ENCODE measurements around the gene SMYD3. TPM values are rescaled to one million over a fixed set of nuclear protein-coding genes. Genes with fewer than 3 reads are reported as not detected.
"Not testable (repeated sequence)": the region's sequence is repeated elsewhere in the genome, so short reads cannot be mapped to it uniquely, and the experiment has no call there.

Gene SMYD3
- total and polyA plus RNA-seq, 9 donors, result 8.0 to 13.9 (median 9.6) TPM

DNA sequence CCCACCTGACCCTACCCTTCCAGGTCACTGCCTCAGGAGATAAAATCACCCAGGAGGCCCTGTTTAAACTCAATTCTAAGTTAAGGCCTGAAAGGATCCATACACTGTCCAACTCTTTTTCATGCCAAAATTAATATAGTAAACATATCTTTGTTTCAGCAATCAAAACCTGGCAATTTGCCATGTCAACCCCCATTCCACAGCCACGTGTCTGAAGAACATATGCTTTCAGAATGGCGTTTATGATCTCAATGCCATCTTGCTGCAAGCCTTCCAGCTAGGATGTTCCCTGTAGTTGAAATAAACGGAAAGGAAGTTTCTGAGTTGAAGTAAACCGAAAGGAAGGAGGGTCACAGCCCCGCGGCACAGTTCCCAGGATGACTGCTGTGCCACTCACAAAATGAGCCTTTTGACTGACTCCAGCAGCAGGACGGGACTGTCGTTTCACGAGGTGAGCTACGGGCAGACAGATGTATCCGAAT lies 472.0 kb downstream of the SMYD3 start:
- H3K4me3 ChIP-seq (ENCODE audit: low read length), result no peak overlapping the region

GRCh38 chr1:246034630-246035029 lies 472.4 kb downstream of the SMYD3 start:
- no peaks in the 10 kb centered on the region for H3K9me3 ChIP-seq (replicated peaks; ENCODE audit: control insufficient read depth, low read depth, low read length)
- H3K4me3 ChIP-seq (ENCODE audit: low read length), result no peak overlapping the region
- no peaks in the 10 kb centered on the region for H3K36me3 ChIP-seq (ENCODE audit: control insufficient read depth, insufficient read depth, low read length)
- H3K27ac ChIP-seq (ENCODE audit: low read length), result no peak overlapping the region
- no peaks in the 10 kb centered on the region for H3K4me1 ChIP-seq (ENCODE audit: control insufficient read depth, insufficient read depth, low read length)
- WGBS (ENCODE audit: insufficient coverage), result 87% methylated on average over 7 of the region's 12 CpGs
- no peaks in the 10 kb centered on the region for H3K27me3 ChIP-seq (ENCODE audit: control insufficient read depth, insufficient read depth, low read length)
- DNase-seq, result no peak

More for the DNA sequence above, 472.0 kb downstream of the SMYD3 start:
- Histone ChIP-seq H3K4me1 (ENCODE audit: control insufficient read depth, insufficient read depth, low read length) (no peaks in the 10 kb centered on the region), H3K36me3 (ENCODE audit: control insufficient read depth, insufficient read depth, low read length) (no peaks in the 10 kb centered on the region), H3K27ac (ENCODE audit: low read length) (no peak overlapping the region), H3K9me3 (replicated peaks; ENCODE audit: control insufficient read depth, low read depth, low read length) (no peaks in the 10 kb centered on the region), H3K27me3 (ENCODE audit: control insufficient read depth, insufficient read depth, low read length) (no peaks in the 10 kb centered on the region)
- peak; percentile 16 for DNase-seq
- 33% methylated on average over 10 of the region's 11 CpGs for WGBS (ENCODE audit: insufficient coverage)

GRCh38 chr1:246032984-246033383 lies 474.1 kb downstream of the SMYD3 start:
- DNase-seq, result no peak
- WGBS (ENCODE audit: insufficient coverage), result no CpG with 5 or more reads among the region's 1 CpG
- no peaks in the 10 kb centered on the region for H3K9me3 ChIP-seq (replicated peaks; ENCODE audit: control insufficient read depth, low read depth, low read length)

GRCh38 chr1:246032031-246032551 lies 475.0 kb downstream of the SMYD3 start:
- H3K4me3 ChIP-seq (ENCODE audit: low read length), result no peak overlapping the region
- no peaks in the 10 kb centered on the region for H3K9me3 ChIP-seq (replicated peaks; ENCODE audit: control insufficient read depth, low read depth, low read length)
- no peak for DNase-seq
- H3K27ac ChIP-seq (ENCODE audit: low read length), result no peak overlapping the region
- H3K36me3 ChIP-seq (ENCODE audit: control insufficient read depth, insufficient read depth, low read length), result no peaks in the 10 kb centered on the region
- 19% methylated on average over 2 of the region's 3 CpGs for WGBS (ENCODE audit: insufficient coverage)
- no peaks in the 10 kb centered on the region for H3K27me3 ChIP-seq (ENCODE audit: control insufficient read depth, insufficient read depth, low read length)
- H3K4me1 ChIP-seq (ENCODE audit: control insufficient read depth, insufficient read depth, low read length), result no peaks in the 10 kb centered on the region

More at GRCh38 chr1:246032984-246033383, 474.1 kb downstream of the SMYD3 start:
- Histone ChIP-seq H3K36me3 (ENCODE audit: control insufficient read depth, insufficient read depth, low read length) (no peaks in the 10 kb centered on the region), H3K4me3 (ENCODE audit: low read length) (no peak overlapping the region), H3K27ac (ENCODE audit: low read length) (no peak overlapping the region), H3K4me1 (ENCODE audit: control insufficient read depth, insufficient read depth, low read length) (no peaks in the 10 kb centered on the region), H3K27me3 (ENCODE audit: control insufficient read depth, insufficient read depth, low read length) (no peaks in the 10 kb centered on the region)

GRCh38 chr1:246029616-246030015 lies 477.5 kb downstream of the SMYD3 start:
- Histone ChIP-seq H3K4me3 (ENCODE audit: low read length) (no peak overlapping the region), H3K4me1 (ENCODE audit: control insufficient read depth, insufficient read depth, low read length) (no peaks in the 10 kb centered on the region), H3K36me3 (ENCODE audit: control insufficient read depth, insufficient read depth, low read length) (no peaks in the 10 kb centered on the region), H3K27me3 (ENCODE audit: control insufficient read depth, insufficient read depth, low read length) (no peaks in the 10 kb centered on the region), H3K9me3 (replicated peaks; ENCODE audit: control insufficient read depth, low read depth, low read length) (no peaks in the 10 kb centered on the region), H3K27ac (ENCODE audit: low read length) (no peak overlapping the region)
- DNase-seq, result no peak
- WGBS (ENCODE audit: insufficient coverage), result no CpG with 5 or more reads among the region's 1 CpG

DNA sequence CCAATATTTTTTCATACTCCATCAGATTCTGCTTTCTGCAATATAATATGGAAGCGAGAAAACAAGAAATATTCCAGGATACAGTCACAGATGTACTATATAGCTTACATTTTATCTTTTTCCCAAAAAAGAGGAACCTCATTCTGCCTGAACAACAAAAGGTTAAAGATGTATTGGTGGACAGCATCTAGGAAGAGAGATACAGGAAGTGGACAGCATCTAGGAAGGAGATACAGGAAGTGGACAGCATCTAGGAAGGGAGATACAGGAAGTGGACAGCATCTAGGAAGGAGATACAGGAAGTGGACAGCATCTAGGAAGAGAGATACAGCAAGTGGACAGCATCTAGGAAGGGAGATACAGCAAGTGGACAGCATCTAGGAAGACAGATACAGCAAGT lies 483.0 kb downstream of the SMYD3 start:
- H3K4me3 ChIP-seq (ENCODE audit: low read length); H3K27ac ChIP-seq (ENCODE audit: low read length); DNase-seq; H3K27me3 ChIP-seq (ENCODE audit: control insufficient read depth, insufficient read depth, low read length); H3K36me3 ChIP-seq (ENCODE audit: control insufficient read depth, insufficient read depth, low read length); H3K9me3 ChIP-seq (replicated peaks; ENCODE audit: control insufficient read depth, low read depth, low read length); H3K4me1 ChIP-seq (ENCODE audit: control insufficient read depth, insufficient read depth, low read length): not testable (repeated sequence)
- no CpG with 5 or more reads among the region's 1 CpG for WGBS (ENCODE audit: insufficient coverage)

GRCh38 chr1:246020211-246020954 lies 486.7 kb downstream of the SMYD3 start:
- Histone ChIP-seq H3K27ac (ENCODE audit: low read length) (no peak overlapping the region), H3K4me3 (ENCODE audit: low read length) (no peak overlapping the region), H3K9me3 (replicated peaks; ENCODE audit: control insufficient read depth, low read depth, low read length) (no peaks in the 10 kb centered on the region), H3K27me3 (ENCODE audit: control insufficient read depth, insufficient read depth, low read length) (no peaks in the 10 kb centered on the region), H3K36me3 (ENCODE audit: control insufficient read depth, insufficient read depth, low read length) (no peaks in the 10 kb centered on the region), H3K4me1 (ENCODE audit: control insufficient read depth, insufficient read depth, low read length) (no peaks in the 10 kb centered on the region)
- DNase-seq, result no peak
- 82% methylated on average over 1 of the region's 6 CpGs for whole genome bisulfite sequencing (ENCODE audit: insufficient coverage)

GRCh38 chr1:246018146-246018545 lies 488.9 kb downstream of the SMYD3 start:
- Histone ChIP-seq H3K27ac (ENCODE audit: low read length) (no peak overlapping the region), H3K4me3 (ENCODE audit: low read length) (no peak overlapping the region), H3K9me3 (replicated peaks; ENCODE audit: control insufficient read depth, low read depth, low read length) (no peaks in the 10 kb centered on the region), H3K27me3 (ENCODE audit: control insufficient read depth, insufficient read depth, low read length) (no peaks in the 10 kb centered on the region), H3K4me1 (ENCODE audit: control insufficient read depth, insufficient read depth, low read length) (no peaks in the 10 kb centered on the region), H3K36me3 (ENCODE audit: control insufficient read depth, insufficient read depth, low read length) (no peaks in the 10 kb centered on the region)
- 53% methylated on average over 3 of the region's 4 CpGs for WGBS (ENCODE audit: insufficient coverage)
- no peak for DNase-seq

GRCh38 chr1:246012341-246012740 lies 494.7 kb downstream of the SMYD3 start:
- H3K4me3 ChIP-seq (ENCODE audit: low read length), result no peak overlapping the region
- DNase-seq, result no peak
- no peaks in the 10 kb centered on the region for H3K36me3 ChIP-seq (ENCODE audit: control insufficient read depth, insufficient read depth, low read length)
- WGBS (ENCODE audit: insufficient coverage), result 40% methylated on average over 1 of the region's 5 CpGs
- H3K27ac ChIP-seq (ENCODE audit: low read length), result no peak overlapping the region
- no peaks in the 10 kb centered on the region for H3K27me3 ChIP-seq (ENCODE audit: control insufficient read depth, insufficient read depth, low read length)
- no peaks in the 10 kb centered on the region for H3K9me3 ChIP-seq (replicated peaks; ENCODE audit: control insufficient read depth, low read depth, low read length)
- H3K4me1 ChIP-seq (ENCODE audit: control insufficient read depth, insufficient read depth, low read length), result no peaks in the 10 kb centered on the region

DNA sequence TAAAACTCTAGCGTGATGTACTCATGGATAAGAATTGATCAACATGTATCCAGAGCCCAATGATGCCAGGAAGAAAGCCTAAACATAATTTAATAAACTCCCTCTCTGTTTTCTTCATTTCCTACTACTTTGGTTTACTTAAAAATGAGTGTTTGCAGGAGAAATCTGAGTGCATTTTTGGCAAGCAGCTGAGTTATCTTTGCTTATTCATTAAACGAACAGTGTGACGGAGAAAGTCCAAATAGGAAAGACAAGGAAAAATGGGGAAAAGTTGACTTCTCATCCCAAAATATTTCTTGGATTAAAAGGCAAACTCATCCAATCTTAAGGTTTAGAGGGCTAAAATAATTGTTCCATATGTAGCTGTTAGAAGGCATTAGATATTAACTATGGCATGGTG lies 496.7 kb downstream of the SMYD3 start:
- Histone ChIP-seq H3K4me3 (ENCODE audit: low read length) (no peak overlapping the region), H3K4me1 (ENCODE audit: control insufficient read depth, insufficient read depth, low read length) (no peaks in the 10 kb centered on the region), H3K9me3 (replicated peaks; ENCODE audit: control insufficient read depth, low read depth, low read length) (no peaks in the 10 kb centered on the region), H3K27me3 (ENCODE audit: control insufficient read depth, insufficient read depth, low read length) (no peaks in the 10 kb centered on the region), H3K27ac (ENCODE audit: low read length) (no peak overlapping the region), H3K36me3 (ENCODE audit: control insufficient read depth, insufficient read depth, low read length) (no peaks in the 10 kb centered on the region)
- DNase-seq, result no peak
- WGBS (ENCODE audit: insufficient coverage), result no CpG with 5 or more reads among the region's 3 CpGs
